HG02642 (cell line): ENCODE data around the gene PRLR.
"Not testable (repeated sequence)": the region's sequence is repeated elsewhere in the genome, so short reads cannot be mapped to it uniquely, and the experiment has no call there.

Experiments used
- ATAC-seq: cut with Tn5 transposase; IDR thresholded peaks from one replicate; pipeline ENCODE4 v1.9.1; 2021; ENCODE audit warnings: mild to moderate bottlenecking; ENCODE audit not compliant: unreplicated experiment, poor library complexity

The PRLR gene

DNA sequence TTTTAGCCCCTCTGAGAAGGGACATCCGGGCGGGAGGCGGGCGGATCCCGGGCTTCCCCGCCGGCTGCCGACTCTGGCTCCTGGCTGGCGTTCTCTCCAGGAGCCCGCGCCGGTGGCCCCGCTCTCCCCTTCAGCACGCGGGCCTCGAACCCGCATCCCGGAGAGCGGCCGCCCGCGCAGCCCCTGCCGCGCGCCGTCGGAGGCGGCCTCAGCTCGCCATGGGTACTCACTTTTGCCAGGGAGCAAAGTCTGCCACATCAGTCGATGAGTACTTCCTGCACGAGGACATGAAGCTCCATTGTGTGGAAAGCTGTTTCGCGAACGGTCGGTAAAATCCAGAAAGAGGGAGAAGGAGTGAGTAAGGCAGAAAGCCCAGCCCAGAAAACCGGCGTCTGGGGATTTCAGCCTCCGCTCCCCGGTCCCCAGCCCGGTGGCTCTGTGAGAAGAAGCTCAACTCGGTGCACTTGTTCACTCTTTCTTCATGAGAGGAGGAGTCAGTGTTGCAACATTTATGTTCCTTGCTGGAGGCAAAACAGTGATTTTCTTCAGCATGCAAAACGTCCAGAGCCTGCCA, at the start of gene PRLR:
TSS of gene PRLR (minus strand) at position 450 of the 574 bp plus-strand sequence. CDS start 140,867 bp downstream, outside the sequence.
- ATAC-seq = peak; percentile 26

DNA sequence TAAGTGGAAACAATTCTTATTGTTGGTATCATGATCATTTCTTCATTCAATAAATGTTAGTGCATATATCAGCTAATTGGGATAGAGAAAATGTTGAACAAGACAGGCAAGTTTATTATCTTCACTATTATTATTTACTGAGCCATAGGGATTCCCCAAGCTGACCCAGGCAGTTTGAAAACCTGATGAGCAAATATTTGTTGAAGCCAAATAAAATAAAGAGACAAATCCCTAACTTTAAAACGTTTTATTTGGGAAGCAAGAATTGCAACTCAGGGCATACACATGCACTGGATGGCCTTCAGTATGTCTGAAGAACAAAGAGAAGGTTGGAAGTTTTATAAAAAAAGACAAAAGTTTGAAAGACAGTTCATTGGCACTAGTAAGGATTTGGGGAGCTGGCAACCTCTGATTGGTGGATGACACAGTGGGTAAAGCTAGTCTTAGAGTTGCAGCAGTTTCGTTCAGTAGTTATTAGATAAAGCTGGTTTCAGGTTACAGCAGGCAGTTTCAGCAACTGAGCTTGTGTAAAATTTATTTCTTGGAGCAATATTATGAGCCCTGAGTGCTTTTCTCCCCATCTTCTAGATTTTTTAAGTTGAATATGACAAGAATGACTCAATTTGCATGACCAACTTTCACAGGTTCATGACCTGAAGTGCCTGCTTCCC, 44.7 kb upstream of the PRLR start:
- no peak for ATAC-seq

DNA sequence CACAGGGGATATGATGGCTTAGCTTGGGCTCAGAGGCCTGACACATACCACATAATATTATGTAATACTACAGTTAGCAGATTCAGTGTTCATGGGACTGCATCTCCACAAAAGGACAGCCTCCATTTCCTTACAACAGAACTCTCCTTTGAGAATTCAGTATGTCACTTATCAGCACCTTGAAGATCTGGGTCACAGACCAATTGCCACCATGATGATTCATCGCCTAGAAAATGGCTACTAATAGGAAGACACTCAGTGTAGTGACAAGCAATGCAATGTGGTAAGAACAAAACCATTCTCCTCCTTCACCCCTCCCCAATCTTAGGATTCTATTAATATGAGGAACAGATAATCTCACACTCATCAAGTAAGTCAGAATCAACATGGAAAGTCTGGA, 38.7 kb upstream of the PRLR start:
- ATAC-seq = no peak

DNA sequence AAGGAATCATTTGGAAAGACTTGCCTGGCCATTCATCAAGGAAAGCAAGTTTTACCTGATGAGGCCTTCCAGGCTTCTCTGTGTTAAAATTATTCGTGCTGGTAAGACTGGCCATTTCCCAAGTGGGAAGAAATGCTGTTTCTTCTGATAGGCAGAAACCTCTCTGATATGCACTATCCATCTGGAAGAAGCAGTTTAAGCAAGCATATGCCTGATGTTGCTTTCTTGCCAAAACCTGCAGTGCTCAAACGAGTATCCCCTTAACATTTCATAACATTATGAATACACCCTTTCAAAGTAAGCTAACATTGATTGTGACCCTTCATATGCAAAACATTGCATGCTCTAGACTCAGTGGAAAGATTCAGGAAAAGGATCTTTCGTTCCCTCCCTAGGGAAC, 36.0 kb upstream of the PRLR start:
- ATAC-seq = no peak

DNA sequence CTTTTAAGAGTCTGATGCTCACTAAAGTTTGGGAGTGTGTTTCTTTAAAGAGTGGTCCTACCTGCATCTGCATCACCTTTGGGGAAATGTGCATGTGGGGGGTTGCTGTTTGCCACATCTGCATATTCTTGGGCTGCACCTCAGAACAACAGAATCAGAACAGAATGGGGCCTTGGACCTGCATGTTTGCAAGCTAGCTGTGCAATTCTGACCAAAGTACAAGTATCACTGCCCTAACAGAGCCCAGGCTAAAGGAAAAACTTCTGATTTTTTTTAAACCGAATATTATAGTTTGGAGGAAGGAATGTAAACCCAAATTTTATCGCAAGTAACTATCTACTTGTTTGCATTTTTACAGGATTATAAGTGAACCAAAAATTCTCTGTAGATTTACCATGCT, 34.2 kb upstream of the PRLR start:
- no peak for ATAC-seq

DNA sequence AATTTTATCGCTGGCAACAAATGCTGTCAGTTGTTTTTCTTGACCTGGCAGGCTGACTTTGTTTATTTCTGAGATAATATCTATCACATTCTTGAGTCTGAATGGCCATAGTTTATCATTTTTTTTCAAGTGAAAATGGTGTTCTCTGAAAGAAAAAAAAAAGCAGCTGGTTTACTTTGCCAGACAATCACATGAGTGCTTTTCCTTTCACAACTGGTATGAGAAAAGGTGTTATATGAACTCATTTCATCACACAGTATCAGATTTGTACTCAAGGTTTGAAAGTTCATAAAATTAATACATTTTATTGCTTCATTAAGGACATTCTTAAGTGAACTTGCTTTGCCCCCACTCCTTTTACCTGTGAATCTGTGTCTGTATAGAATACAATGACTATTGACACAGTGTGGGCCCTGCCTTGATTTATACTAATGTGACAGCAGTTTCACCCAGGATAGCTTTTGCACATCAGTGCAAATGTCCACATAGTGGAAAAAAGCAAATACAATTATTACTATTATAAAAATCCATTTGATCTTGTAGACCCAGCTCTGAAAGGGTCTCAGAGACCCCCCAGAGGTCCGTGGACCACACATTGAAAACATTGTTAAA, 33.1 kb upstream of the PRLR start:
- no peak for ATAC-seq

DNA sequence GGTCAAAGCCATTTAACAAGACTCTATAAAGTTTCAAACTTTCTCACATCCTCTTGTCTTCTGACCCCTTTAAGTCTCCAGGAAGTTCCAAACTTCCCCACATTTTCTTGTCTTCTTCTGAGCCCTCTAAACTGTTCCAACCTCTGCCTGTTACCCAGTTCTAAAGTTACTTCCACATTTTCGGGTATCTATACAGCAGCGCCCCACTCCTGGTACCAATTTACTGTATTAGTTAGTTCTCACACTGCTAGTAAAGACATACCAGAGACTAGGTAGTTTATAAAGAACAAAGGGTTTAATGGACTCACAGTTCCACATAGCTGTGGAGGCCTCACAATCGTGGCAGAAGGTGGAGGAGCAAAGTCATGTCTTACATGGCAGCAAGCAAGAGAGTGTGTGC, 23.3 kb upstream of the PRLR start:
- ATAC-seq = no peak

DNA sequence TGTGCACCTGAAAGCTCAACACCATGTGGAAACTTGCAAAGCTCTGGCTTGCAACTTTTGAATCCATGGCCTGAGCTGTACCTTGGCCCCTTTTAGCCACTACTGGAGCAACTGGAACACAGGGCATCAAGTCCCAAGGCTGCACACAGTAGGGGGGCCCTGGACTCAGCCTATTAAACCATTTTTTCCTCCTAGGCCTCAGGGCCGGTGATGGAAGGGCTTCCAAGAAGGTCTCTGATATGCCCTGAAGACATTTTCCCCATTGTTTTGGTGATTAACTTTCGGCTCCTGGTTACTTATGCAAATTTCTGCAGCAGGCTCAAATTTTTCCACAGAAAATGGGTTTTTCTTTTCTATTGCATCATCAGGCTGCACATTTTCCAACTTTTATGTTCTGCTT, 22.7 kb upstream of the PRLR start:
- no peak for ATAC-seq

DNA sequence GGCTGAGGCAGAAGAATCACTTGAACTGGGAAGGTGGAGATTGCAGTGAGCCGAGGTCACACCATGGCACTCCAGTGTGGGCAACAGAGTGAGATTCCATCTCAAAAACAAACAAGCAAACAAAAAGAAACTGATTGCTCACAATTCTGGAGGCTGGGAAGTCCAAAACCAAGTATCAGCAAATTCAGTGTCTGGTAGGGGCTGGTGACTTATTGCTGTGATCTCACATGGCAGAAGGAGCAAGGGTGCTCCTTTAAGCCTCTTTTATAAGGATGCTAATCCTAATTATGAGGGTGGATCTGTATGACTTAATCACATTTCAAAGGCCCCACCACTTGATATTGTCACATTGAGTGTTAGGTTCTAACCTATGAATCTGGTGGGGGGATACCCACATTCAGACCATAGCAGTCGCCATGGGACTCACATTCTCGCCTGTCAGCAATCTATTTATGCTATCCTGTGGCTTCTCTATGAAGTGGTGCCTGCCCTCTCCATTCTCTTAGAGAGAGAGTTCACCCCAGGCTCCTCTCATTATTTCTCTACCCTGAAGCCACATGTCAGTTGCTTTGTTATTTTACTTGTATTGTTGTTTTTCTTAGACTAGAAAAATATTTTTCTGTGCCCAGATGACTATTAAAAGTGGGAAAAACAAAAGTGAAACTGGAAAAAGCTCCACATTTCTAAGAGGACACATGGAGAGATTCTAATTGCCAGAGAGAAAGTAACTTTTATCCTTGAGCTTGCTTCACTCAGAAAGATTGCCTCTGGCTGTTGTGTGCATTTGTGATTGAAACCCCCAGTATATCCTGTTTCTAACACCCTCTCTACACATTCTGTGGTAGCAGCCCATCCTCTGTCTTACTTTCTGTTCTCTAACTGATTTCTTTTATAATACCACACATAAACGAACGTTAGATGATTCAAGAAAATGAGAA, 18.8 kb upstream of the PRLR start:
- no peak for ATAC-seq

DNA sequence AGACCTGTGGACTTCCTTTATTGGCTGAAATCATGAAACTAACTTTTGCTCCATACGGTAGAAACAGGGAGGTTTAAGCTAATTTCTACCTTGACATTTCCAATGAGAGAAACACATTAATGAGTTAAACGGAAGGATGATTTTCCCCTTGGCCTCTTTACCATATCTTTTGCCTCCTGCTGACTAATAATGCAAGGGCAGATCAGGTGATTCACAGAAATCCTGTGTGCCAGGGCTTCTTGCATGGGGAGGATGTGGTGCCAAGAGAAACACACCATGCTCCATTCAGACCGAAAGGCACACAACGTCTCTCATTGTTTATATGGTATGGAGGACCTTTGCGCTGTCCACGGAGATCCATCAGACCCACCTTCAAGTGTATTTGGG, 17.4 kb upstream of the PRLR start:
- no peak for ATAC-seq

DNA sequence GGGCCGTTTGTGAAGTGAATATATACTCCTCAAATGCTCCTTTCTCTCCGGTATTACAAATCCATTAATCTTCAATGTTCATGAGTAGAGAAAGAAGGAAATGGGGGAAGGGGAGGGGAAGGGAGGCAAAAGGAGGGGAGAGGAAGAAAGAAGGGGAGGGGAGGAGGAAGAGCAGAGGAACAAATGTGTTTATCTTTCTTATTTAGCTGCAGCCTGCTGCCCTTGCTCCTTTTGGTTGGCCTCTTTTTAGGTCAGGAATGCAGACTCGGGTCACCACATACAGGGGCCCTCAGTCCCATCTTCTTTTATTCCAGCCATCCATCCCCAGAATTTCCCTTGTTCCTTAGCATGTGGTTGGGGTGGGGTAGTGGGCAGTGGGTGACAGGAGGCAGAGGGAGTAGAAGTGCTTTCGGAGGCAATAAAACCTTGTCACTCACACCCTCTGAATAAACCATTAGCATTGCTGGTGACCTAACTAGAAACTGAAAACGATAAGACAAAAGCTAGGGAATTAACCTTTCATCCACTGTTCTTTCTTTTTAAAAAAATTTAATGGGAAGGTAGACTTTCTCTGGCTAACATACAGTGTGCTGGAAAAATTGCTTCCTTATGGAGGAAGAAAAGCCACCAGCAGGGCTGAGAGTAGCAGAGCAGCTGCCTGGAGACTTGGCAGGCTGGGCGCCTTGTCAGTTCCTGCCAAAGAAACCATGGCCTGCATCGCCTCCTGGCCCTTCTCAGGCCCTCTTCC, 16.8 kb upstream of the PRLR start:
- ATAC-seq = no peak

DNA sequence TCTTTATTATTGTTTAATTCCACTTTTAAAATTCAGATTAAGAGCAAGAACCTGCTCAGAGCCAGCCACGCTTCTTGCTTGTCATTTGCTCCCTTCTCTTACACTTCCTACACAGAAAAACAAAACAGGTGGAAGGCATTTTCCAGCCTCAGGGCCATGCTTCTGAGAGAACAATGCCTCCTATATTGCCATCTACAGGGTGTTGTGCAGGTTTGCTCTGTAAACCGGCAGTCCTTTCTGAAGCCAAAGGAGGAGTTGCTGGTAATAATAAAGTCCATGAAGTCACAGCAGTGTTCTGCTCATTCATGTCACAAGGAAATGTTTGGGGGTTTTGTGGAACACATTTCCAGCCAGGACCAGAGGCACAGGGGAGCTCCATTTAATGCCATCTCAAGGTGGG, 16.1 kb upstream of the PRLR start:
- no peak for ATAC-seq

DNA sequence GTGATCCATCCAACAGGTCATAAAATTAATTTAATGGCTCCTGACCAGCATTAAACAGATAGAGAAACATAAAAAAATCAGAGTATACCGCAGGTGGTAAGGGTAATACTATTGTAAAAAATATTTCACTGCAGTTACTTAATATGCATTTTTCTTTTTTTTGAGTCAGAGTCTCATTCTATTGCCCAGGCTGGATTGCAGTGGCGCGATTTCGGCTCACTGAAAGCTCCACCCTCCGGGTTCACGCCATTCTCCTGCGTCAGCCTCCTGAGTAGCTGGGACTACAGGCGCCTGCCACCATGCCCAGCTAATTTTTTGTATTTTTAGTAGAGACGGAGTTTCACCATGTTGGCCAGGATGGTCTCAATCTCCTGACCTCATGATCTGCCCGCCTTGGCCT, 15.1 kb upstream of the PRLR start:
- not testable (repeated sequence) for ATAC-seq

DNA sequence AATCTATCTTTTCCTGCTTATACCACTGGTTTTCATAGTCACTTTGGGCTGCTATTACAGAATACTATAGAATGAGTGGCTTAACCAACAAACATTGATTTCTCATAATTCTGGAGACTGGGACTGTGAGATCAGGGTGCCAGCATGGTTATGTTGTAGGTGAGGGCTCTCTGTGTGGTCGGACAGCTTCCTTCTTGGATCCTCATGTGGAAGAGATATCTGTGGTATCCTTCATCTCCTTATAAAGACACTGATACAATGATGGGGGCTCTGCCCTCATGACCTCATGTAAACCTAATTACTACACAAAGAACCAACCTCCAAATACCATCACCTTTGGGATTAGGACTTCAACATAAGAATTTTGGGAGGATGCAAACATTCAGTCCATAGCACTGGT, 13.9 kb upstream of the PRLR start:
- ATAC-seq = no peak

DNA sequence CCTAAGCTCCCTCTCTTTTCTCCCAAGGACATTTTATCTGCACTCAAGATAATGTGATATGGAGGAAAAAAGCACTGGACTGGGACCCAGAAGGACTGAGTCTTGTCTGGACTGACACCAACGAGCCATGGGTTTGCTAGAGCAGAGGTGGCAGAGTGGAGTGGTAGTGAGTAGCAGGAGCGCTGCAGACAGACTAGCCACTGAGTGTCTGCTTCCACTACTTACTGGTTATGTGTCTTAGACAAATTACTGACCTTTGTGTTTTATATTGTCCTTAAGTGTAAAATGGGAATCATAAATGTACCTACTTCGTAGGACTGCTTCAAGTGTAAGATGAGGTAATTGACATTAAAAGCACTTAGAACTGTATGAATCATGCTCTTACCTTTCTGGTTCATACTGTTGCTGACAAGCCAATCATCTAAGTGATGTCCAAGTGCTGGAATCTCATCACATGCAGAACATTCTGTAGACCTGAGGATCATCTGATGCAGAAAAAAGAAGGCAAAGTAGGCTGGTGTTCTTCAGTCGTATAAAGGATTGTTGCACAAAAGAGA, 12.5 kb upstream of the PRLR start:
- no peak for ATAC-seq

DNA sequence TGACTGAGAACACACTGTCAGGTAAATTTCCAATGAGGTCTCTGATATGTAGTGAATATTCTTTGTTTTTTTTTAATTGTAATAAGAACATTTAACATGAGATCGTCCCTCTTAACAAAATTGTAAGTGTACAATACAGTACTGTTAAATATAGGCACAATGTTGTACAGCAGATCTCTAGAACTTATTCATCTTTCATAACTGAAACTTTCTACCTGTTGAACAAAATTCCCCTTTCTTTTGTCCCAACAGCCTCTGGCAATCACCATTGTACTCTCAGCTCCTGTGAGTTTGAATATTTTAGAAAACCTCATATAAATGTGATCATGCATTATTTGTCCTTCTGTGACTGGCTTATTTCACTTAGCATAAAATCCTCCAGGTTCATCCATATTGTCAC, 10.6 kb upstream of the PRLR start:
- ATAC-seq = no peak

DNA sequence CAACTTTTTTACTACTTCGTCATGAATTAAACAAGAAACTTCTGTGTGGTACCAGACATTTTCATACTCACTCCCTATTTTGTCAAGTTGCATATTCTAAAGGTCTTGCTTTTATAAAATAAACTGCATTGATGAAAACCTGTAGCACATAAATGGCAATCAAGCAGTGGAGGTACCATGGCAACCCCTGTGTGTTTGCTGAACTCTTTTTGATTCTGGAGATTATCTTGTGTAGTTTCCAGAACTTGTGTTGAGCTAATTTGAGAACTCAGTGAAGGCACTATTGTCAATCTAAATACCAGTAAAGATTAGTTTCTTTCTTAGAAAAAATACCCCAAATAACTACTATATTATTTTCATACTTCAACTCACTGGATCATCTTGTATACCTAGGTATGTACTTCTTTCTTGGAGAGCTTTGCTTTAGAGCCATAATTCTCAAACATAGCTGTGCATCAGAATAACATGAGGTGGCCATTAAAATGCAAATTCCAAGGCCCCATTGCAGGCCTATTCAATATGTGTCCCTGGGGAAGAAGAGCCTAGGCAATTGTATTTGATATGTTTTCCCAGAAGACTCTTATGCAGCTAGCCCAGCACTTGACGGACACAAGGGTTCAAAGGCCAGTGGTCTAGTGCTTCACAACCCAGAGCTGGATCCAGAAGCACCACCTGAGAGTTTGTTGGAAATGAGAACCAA, 9.8 kb upstream of the PRLR start:
- no peak for ATAC-seq

DNA sequence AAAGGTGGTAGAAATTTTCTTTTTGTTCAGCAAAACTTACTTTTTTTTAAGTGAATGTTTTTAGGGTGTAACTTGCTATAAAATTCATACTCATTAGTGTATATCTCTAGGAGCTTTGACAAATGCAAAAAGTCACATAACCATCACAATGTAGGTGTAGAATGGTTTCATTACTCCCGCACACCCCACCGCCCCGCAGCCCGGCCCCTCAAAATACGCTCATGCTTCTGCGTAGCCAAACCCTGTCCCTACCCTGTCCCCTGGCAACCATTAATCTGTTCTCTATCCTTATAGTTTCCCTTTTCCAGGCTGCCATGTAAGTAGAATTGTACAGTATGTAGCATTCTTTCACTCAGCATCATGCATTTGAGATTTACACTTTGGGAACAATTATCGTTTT, 9.2 kb upstream of the PRLR start:
- no peak for ATAC-seq

DNA sequence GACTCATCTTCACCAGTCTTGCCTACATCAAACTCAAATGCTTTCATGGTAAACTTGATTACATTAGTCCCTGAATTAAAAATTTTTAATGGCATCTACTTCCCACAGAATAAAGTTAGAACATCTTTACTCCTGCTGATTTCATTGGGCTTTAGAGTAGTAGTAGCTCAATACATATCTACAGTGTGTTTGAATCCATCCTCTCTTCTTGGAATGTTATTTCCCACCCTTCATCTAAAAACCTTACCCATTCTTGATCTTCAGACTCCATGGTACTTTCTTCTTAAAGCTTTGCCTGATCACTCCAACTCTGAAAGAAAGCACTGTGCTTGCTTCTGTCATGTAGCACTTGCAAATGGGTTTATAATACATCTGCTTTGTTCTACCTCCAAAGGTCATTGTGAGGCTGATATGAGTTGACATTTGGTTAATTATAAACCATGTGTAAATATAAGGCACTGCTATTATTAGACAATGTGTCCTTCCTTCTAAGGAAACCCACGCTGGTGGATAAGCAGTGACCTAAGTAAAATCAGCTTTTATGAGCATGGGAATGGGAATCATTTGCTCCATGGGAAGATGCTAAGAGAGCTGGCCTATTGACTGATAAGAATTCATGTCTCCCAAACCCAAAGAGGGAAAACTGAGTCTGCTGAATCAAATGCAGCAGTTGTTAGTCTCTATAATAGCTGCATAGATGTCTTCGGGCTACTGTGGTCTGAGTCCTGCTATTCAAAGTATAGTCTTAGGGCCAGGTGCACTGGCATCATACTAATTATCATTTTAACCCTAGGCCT, 7.5 kb upstream of the PRLR start:
- peak; percentile 74 for ATAC-seq
